Glutamatergic neuron (in vitro differentiated cells): ENCODE results near the gene DCDC2C. TPM values are rescaled to one million over a fixed set of nuclear protein-coding genes. Genes with fewer than 3 reads are reported as not detected.
A peak's percentile ranks its signal among the peaks of the same experiment; 100 is the strongest.

Experiments used
- DNase-seq: peaks from one replicate; pipeline ENCODE4 v3.0.0; 2022
- H3K27ac Mint-ChIP-seq: one replicate; pipeline ENCODE4 v1.8.0; 2020; ENCODE audit warnings: mild to moderate bottlenecking, mixed read lengths, inconsistent platforms; ENCODE audit not compliant: unreplicated experiment
- H3K27me3 Mint-ChIP-seq: one replicate; pipeline ENCODE4 v1.8.0; 2020; ENCODE audit warnings: mild to moderate bottlenecking, moderate library complexity, mixed read lengths, inconsistent platforms; ENCODE audit not compliant: unreplicated experiment
- H3K36me3 Mint-ChIP-seq: one replicate; pipeline ENCODE4 v1.8.0; 2020; ENCODE audit warnings: mild to moderate bottlenecking, mixed read lengths, inconsistent platforms; ENCODE audit not compliant: unreplicated experiment
- H3K4me1 Mint-ChIP-seq: one replicate; pipeline ENCODE4 v1.8.0; 2020; ENCODE audit warnings: mild to moderate bottlenecking, low read depth, mixed read lengths, inconsistent platforms; ENCODE audit not compliant: unreplicated experiment
- H3K4me3 Mint-ChIP-seq: one replicate; pipeline ENCODE4 v1.8.0; 2020; ENCODE audit warnings: mild to moderate bottlenecking, mixed read lengths, inconsistent platforms; ENCODE audit not compliant: unreplicated experiment
- H3K9me3 Mint-ChIP-seq: one replicate; pipeline ENCODE4 v1.8.0; 2020; ENCODE audit warnings: mild to moderate bottlenecking, moderate library complexity, mixed read lengths, inconsistent platforms; ENCODE audit not compliant: unreplicated experiment
- CTCF ChIP-seq: fragments of 200-600 bp; sonication (generic); IDR thresholded peaks from one replicate; pipeline ENCODE4 v1.5.0; 2021; ENCODE audit not compliant: partially characterized antibody, unreplicated experiment
- total RNA-seq: library from RNA; stranded (reverse); fragmentation: NEBNext Ultra II Directional; extraction: Animal tissue kit (Norgen Biotek cat#: 25700); gene quantifications from one replicate; pipeline ENCODE4 v1.2.1, GENCODE V29; 2021; ENCODE audit not compliant: unreplicated experiment

The DCDC2C gene
- total RNA-seq, 1 donor from 2014 or later: not detected

- DNase-seq: no peak
- Mint-ChIP-seq H3K27ac (no peak overlapping the region), H3K9me3 (peaks cover 4% of the 10 kb centered on the region), H3K4me1 (peaks cover 9% of the 10 kb centered on the region), H3K4me3 (no peak overlapping the region), H3K36me3 (no peaks in the 10 kb centered on the region), H3K27me3 (peaks cover 4% of the 10 kb centered on the region)
- no peak for TF ChIP-seq CTCF
Measured at GRCh38 chr2:3749201-3749600, 45.8 kb downstream of the DCDC2C start.

DNA sequence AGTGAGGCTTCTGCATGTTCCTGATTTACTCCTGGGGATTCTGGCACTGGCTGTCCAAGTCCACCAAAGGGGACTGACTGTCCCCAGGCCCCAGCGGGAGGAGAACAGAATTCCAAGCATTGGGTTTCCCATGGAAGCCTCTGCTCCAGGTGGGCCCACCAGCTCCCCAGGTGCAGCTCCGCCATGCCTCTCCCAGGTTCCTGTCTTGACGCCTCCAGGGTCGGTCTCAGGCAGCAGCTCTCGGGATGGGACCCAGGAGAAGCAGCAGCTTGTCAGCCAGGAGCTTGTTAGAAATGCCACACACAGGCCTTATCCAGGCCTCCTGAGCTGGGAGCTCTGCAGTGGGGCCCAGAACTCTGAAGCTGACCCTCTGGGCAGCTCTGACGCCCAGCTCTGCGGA is 47.9 kb downstream of the DCDC2C start:
- Mint-ChIP-seq H3K27ac (no peak overlapping the region), H3K9me3 (peaks cover 4% of the 10 kb centered on the region), H3K4me3 (no peak overlapping the region), H3K36me3 (no peaks in the 10 kb centered on the region), H3K4me1 (peaks cover 9% of the 10 kb centered on the region), H3K27me3 (peaks cover 4% of the 10 kb centered on the region)
- no peak for DNase-seq
- no peak for TF ChIP-seq CTCF

GRCh38 chr2:3751806-3752205 is 48.4 kb downstream of the DCDC2C start:
- no peak for TF ChIP-seq CTCF
- peaks cover 4% of the 10 kb centered on the region for H3K9me3 Mint-ChIP-seq
- peaks cover 4% of the 10 kb centered on the region for H3K27me3 Mint-ChIP-seq
- no peak overlapping the region for H3K4me3 Mint-ChIP-seq
- DNase-seq: no peak
- H3K27ac Mint-ChIP-seq: peak overlapping the region; percentile 30
- H3K36me3 Mint-ChIP-seq: no peaks in the 10 kb centered on the region
- peaks cover 9% of the 10 kb centered on the region for H3K4me1 Mint-ChIP-seq

DNA sequence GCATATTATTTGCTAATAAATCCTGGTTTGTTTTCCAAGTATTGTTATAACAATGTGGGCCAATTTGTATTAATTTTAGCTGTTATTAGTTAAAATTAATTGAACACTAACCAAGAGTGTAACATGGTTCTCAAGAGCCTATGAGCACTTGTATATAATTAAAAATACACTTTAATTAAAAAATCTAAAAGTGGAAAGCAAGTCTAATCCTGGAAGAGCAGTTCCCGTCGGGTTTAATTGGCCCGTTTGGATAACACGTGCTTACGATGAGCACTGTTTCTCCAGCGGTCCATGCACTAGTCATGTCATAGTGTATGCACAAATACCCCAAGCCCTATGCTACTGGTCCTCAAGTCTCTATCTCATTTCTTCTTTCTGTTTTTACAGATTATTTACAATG is 49.0 kb downstream of the DCDC2C start:
- Mint-ChIP-seq H3K36me3 (no peaks in the 10 kb centered on the region), H3K4me3 (no peak overlapping the region), H3K27ac (no peak overlapping the region), H3K27me3 (peaks cover 4% of the 10 kb centered on the region), H3K9me3 (peaks cover 4% of the 10 kb centered on the region), H3K4me1 (peaks cover 10% of the 10 kb centered on the region)
- TF ChIP-seq CTCF: no peak
- DNase-seq: no peak

DNA sequence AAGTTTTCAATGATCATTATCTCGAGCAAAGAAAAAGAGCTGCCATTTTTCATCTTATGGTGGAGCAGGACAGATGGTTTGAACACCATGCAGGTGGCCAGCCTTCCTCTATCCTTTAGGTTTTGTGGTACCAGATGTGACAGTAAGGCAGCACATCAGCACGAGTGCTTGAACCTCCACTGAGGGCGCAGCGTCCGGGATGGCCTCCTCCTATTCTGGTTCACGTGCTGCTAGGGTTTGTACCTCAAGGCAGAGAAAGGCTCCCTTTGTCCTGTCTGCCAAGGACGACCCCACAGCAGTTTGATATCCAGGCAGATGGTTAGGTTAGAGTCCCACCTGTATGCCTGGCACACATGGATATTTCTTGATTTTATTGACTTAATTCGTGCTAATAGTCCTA is 50.2 kb downstream of the DCDC2C start:
- Mint-ChIP-seq H3K27ac (no peak overlapping the region), H3K9me3 (peaks cover 4% of the 10 kb centered on the region), H3K27me3 (peaks cover 7% of the 10 kb centered on the region), H3K36me3 (no peaks in the 10 kb centered on the region), H3K4me3 (no peak overlapping the region), H3K4me1 (peaks cover 13% of the 10 kb centered on the region)
- no peak for TF ChIP-seq CTCF
- DNase-seq: no peak
